ENCODE measurements around the gene CD48.

CD48 gene, protein sequence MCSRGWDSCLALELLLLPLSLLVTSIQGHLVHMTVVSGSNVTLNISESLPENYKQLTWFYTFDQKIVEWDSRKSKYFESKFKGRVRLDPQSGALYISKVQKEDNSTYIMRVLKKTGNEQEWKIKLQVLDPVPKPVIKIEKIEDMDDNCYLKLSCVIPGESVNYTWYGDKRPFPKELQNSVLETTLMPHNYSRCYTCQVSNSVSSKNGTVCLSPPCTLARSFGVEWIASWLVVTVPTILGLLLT

GRCh38 chr1:160711602-160712311 lies at the start of gene CD48:
Gene CD48 (minus strand): TSS chr1:160711822. CDS start chr1:160711763, 59 bp downstream.
- no peaks in the 10 kb centered on the region for H3K4me1 ChIP-seq (ENCODE audit: control insufficient read depth in 1 of 2, insufficient read depth in 2 of 2, low read length in 2 of 2)
- H3K9me3 ChIP-seq (ENCODE audit: control insufficient read depth in 1 of 2, low read length in 2 of 2): no peaks in the 10 kb centered on the region
- no peaks in the 10 kb centered on the region for H3K36me3 ChIP-seq (ENCODE audit: control insufficient read depth in 1 of 2, insufficient read depth in 2 of 2, low read length in 2 of 2)
- peak within 1 kb of the TSS in 1 of 2 donors; percentile 61 for H3K4me3 ChIP-seq (ENCODE audit: low read depth in 1 of 2, low read length in 2 of 2)
- H3K27ac ChIP-seq (ENCODE audit: low read length): peak within 1 kb of the TSS; percentile 37
- H3K27me3 ChIP-seq (ENCODE audit: low read depth, low read length): no peaks in the 10 kb centered on the region

DNA sequence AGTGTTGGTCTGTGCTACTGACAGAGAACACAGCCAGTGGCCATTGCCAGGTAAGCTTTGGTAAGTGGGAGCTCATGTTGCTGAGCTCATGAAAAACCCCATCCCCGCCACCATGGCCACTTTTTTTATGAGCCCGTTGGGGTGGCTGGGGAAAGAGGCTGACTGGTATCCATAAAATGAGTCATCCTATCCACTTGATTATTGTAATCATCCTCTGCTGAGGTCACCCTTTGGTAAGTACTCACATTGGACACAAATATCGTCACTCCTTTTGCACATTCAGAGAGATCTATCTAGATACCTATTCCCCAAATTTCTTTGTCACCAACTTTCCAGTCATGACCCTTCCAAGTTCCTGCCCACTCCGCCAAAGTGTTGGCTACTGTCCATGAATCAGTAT lies 49.4 kb upstream of the CD48 start:
- no peaks in the 10 kb centered on the region for H3K9me3 ChIP-seq (ENCODE audit: control insufficient read depth in 1 of 2, low read length in 2 of 2)
- H3K4me1 ChIP-seq (ENCODE audit: control insufficient read depth in 1 of 2, insufficient read depth in 2 of 2, low read length in 2 of 2): no peaks in the 10 kb centered on the region
- no peaks in the 10 kb centered on the region for H3K27me3 ChIP-seq (ENCODE audit: low read depth, low read length)
- H3K4me3 ChIP-seq (ENCODE audit: low read depth in 1 of 2, low read length in 2 of 2): no peak overlapping the region
- H3K27ac ChIP-seq (ENCODE audit: low read length): no peak overlapping the region
- no peaks in the 10 kb centered on the region for H3K36me3 ChIP-seq (ENCODE audit: control insufficient read depth in 1 of 2, insufficient read depth in 2 of 2, low read length in 2 of 2)

DNA sequence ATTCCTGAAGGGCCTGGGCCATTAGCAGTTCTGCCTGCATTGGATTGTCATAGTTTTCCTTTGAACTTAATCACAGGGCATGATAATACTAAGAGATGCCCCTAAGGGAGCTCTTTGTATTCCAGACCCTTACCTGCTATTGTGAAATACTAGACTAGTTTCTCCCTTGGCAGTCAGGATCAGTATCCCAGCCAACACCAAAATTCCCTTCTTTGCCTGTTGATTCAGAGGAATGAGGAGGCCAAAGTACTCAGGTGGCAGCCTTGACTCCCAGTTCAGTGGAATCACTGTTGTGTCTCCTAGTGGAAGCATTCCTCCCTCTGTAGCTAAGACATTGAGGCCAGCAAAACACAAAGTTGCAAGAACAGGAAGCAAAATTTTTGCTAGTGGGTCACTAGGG lies 48.1 kb upstream of the CD48 start:
- no peaks in the 10 kb centered on the region for H3K36me3 ChIP-seq (ENCODE audit: control insufficient read depth in 1 of 2, insufficient read depth in 2 of 2, low read length in 2 of 2)
- no peaks in the 10 kb centered on the region for H3K27me3 ChIP-seq (ENCODE audit: low read depth, low read length)
- H3K9me3 ChIP-seq (ENCODE audit: control insufficient read depth in 1 of 2, low read length in 2 of 2): no peaks in the 10 kb centered on the region
- H3K4me3 ChIP-seq (ENCODE audit: low read depth in 1 of 2, low read length in 2 of 2): no peak overlapping the region
- no peak overlapping the region for H3K27ac ChIP-seq (ENCODE audit: low read length)
- H3K4me1 ChIP-seq (ENCODE audit: control insufficient read depth in 1 of 2, insufficient read depth in 2 of 2, low read length in 2 of 2): no peaks in the 10 kb centered on the region

- H3K9me3 ChIP-seq (ENCODE audit: control insufficient read depth in 1 of 2, low read length in 2 of 2): no peaks in the 10 kb centered on the region
- no peak overlapping the region for H3K4me3 ChIP-seq (ENCODE audit: low read depth in 1 of 2, low read length in 2 of 2)
- H3K4me1 ChIP-seq (ENCODE audit: control insufficient read depth in 1 of 2, insufficient read depth in 2 of 2, low read length in 2 of 2): no peaks in the 10 kb centered on the region
- H3K27me3 ChIP-seq (ENCODE audit: low read depth, low read length): no peaks in the 10 kb centered on the region
- H3K36me3 ChIP-seq (ENCODE audit: control insufficient read depth in 1 of 2, insufficient read depth in 2 of 2, low read length in 2 of 2): no peaks in the 10 kb centered on the region
- H3K27ac ChIP-seq (ENCODE audit: low read length): no peak overlapping the region
Observed at GRCh38 chr1:160758521-160758920, 46.9 kb upstream of the CD48 start.

- no peaks in the 10 kb centered on the region for H3K9me3 ChIP-seq (ENCODE audit: control insufficient read depth in 1 of 2, low read length in 2 of 2)
- H3K27me3 ChIP-seq (ENCODE audit: low read depth, low read length): no peaks in the 10 kb centered on the region
- H3K27ac ChIP-seq (ENCODE audit: low read length): no peak overlapping the region
- H3K4me1 ChIP-seq (ENCODE audit: control insufficient read depth in 1 of 2, insufficient read depth in 2 of 2, low read length in 2 of 2): no peaks in the 10 kb centered on the region
- no peaks in the 10 kb centered on the region for H3K36me3 ChIP-seq (ENCODE audit: control insufficient read depth in 1 of 2, insufficient read depth in 2 of 2, low read length in 2 of 2)
- no peak overlapping the region for H3K4me3 ChIP-seq (ENCODE audit: low read depth in 1 of 2, low read length in 2 of 2)
Observed at GRCh38 chr1:160756849-160757201, 45.2 kb upstream of the CD48 start.

DNA sequence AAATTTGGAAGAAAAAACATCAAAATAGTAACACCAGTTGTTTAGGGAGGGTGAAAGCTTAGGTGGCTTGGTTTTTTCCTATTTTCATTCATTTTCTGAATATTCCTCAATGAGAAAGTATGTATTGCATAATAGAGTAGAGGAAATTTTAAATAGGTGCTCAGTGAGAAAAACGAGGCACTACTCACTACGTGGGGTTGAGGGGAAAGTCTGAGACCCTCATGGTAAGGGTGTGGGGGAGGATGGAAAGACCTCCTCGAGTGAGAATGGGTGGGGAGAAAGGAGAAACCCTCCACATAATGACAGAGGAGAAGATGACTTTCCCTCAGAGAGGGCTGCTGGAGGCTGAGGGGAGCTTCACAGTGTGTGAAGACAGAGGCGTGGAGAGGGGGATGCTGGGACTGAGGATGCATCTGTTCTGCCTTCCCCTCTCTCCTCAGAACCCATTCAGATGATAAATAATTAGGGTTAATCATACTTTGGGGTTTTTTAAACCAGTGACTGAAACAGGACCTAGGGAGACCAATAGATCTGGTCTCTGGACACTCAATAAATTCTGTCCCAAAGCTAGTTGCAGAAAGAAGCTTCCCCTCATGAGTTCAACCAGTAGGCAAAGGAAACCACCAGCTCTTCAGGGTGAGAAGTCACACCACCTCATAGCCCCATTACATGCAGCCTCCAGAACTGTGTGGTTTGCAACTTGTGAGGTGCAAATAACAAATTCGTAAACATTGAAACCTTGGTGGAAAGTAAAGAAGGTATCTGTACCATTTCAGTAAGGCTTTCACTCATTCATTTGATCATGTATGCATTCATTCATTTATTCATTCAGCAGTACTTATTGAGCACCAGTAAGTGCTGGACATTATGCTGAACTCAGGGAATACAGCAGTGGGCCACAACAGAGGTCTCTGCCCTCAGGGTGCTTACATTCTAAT lies 44.6 kb upstream of the CD48 start:
- no peaks in the 10 kb centered on the region for H3K9me3 ChIP-seq (ENCODE audit: control insufficient read depth in 1 of 2, low read length in 2 of 2)
- H3K36me3 ChIP-seq (ENCODE audit: control insufficient read depth in 1 of 2, insufficient read depth in 2 of 2, low read length in 2 of 2): no peaks in the 10 kb centered on the region
- no peak overlapping the region for H3K4me3 ChIP-seq (ENCODE audit: low read depth in 1 of 2, low read length in 2 of 2)
- H3K27me3 ChIP-seq (ENCODE audit: low read depth, low read length): no peaks in the 10 kb centered on the region
- H3K27ac ChIP-seq (ENCODE audit: low read length): no peak overlapping the region
- no peaks in the 10 kb centered on the region for H3K4me1 ChIP-seq (ENCODE audit: control insufficient read depth in 1 of 2, insufficient read depth in 2 of 2, low read length in 2 of 2)

GRCh38 chr1:160755461-160755860 lies 43.8 kb upstream of the CD48 start:
- Histone ChIP-seq H3K36me3 (ENCODE audit: control insufficient read depth in 1 of 2, insufficient read depth in 2 of 2, low read length in 2 of 2) (no peaks in the 10 kb centered on the region), H3K27ac (ENCODE audit: low read length) (no peak overlapping the region), H3K4me1 (ENCODE audit: control insufficient read depth in 1 of 2, insufficient read depth in 2 of 2, low read length in 2 of 2) (no peaks in the 10 kb centered on the region), H3K4me3 (ENCODE audit: low read depth in 1 of 2, low read length in 2 of 2) (no peak overlapping the region), H3K27me3 (ENCODE audit: low read depth, low read length) (no peaks in the 10 kb centered on the region), H3K9me3 (ENCODE audit: control insufficient read depth in 1 of 2, low read length in 2 of 2) (no peaks in the 10 kb centered on the region)

GRCh38 chr1:160753594-160753993 lies 42.0 kb upstream of the CD48 start:
- Histone ChIP-seq H3K27ac (ENCODE audit: low read length) (no peak overlapping the region), H3K4me3 (ENCODE audit: low read depth in 1 of 2, low read length in 2 of 2) (no peak overlapping the region), H3K4me1 (ENCODE audit: control insufficient read depth in 1 of 2, insufficient read depth in 2 of 2, low read length in 2 of 2) (no peaks in the 10 kb centered on the region), H3K36me3 (ENCODE audit: control insufficient read depth in 1 of 2, insufficient read depth in 2 of 2, low read length in 2 of 2) (no peaks in the 10 kb centered on the region), H3K9me3 (ENCODE audit: control insufficient read depth in 1 of 2, low read length in 2 of 2) (no peaks in the 10 kb centered on the region), H3K27me3 (ENCODE audit: low read depth, low read length) (no peaks in the 10 kb centered on the region)

GRCh38 chr1:160752924-160753323 lies 41.3 kb upstream of the CD48 start:
- Histone ChIP-seq H3K27me3 (ENCODE audit: low read depth, low read length) (no peaks in the 10 kb centered on the region), H3K27ac (ENCODE audit: low read length) (no peak overlapping the region), H3K4me1 (ENCODE audit: control insufficient read depth in 1 of 2, insufficient read depth in 2 of 2, low read length in 2 of 2) (no peaks in the 10 kb centered on the region), H3K4me3 (ENCODE audit: low read depth in 1 of 2, low read length in 2 of 2) (no peak overlapping the region), H3K36me3 (ENCODE audit: control insufficient read depth in 1 of 2, insufficient read depth in 2 of 2, low read length in 2 of 2) (no peaks in the 10 kb centered on the region), H3K9me3 (ENCODE audit: control insufficient read depth in 1 of 2, low read length in 2 of 2) (no peaks in the 10 kb centered on the region)

DNA sequence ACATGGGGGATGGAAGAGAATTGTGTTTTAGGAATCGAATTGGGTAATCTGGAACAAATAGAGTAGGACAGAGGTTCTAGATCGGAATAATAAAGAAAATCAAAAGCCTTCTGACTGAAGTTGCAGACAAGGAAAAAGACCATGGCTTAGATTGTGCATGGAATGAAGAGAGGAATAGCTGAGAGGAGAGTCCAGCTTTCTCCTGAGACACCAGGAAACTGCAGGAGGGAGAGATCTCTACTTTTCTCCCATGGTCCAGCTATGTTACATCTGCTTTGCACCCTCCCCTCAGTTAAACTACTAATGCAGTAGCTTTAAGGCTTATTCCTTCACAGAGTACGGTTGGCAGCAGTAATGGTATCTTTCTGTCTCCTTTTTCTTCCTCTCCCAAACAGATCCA lies 40.8 kb upstream of the CD48 start:
- no peaks in the 10 kb centered on the region for H3K36me3 ChIP-seq (ENCODE audit: control insufficient read depth in 1 of 2, insufficient read depth in 2 of 2, low read length in 2 of 2)
- H3K4me1 ChIP-seq (ENCODE audit: control insufficient read depth in 1 of 2, insufficient read depth in 2 of 2, low read length in 2 of 2): no peaks in the 10 kb centered on the region
- H3K4me3 ChIP-seq (ENCODE audit: low read depth in 1 of 2, low read length in 2 of 2): no peak overlapping the region
- no peaks in the 10 kb centered on the region for H3K27me3 ChIP-seq (ENCODE audit: low read depth, low read length)
- H3K9me3 ChIP-seq (ENCODE audit: control insufficient read depth in 1 of 2, low read length in 2 of 2): no peaks in the 10 kb centered on the region
- H3K27ac ChIP-seq (ENCODE audit: low read length): no peak overlapping the region

- no peaks in the 10 kb centered on the region for H3K4me1 ChIP-seq (ENCODE audit: control insufficient read depth in 1 of 2, insufficient read depth in 2 of 2, low read length in 2 of 2)
- no peaks in the 10 kb centered on the region for H3K36me3 ChIP-seq (ENCODE audit: control insufficient read depth in 1 of 2, insufficient read depth in 2 of 2, low read length in 2 of 2)
- no peak overlapping the region for H3K27ac ChIP-seq (ENCODE audit: low read length)
- no peaks in the 10 kb centered on the region for H3K27me3 ChIP-seq (ENCODE audit: low read depth, low read length)
- H3K9me3 ChIP-seq (ENCODE audit: control insufficient read depth in 1 of 2, low read length in 2 of 2): no peaks in the 10 kb centered on the region
- no peak overlapping the region for H3K4me3 ChIP-seq (ENCODE audit: low read depth in 1 of 2, low read length in 2 of 2)
Observed at GRCh38 chr1:160750608-160751007, 39.0 kb upstream of the CD48 start.
